D721Med (cell line): Measurements from ENCODE around the gene TRIM36.

ENCODE experiments used
- DNase-seq: peaks from one replicate; pipeline ENCODE4 v3.0.0; 2011; ENCODE audit warnings: low spot score; ENCODE audit not compliant: insufficient read length
- FAIRE-seq: peaks from 2 replicates; lab custom pipeline; 2011; peaks lifted over from hg19 to GRCh38; lab: Jason Lieb, UNC
- CTCF ChIP-seq: IDR thresholded peaks from 2 replicates; pipeline ENCODE4 v1.5.1; 2012; ENCODE audit warnings: mild to moderate bottlenecking, control low read depth; ENCODE audit not compliant: insufficient read depth; ENCODE audit errors: missing control alignments

The TRIM36 gene

GRCh38 chr5:115193295-115193694 is 23.6 kb upstream of the TRIM36 start:
- TF ChIP-seq CTCF, result no peak
- DNase-seq (no peak), FAIRE-seq (no peak)

DNA sequence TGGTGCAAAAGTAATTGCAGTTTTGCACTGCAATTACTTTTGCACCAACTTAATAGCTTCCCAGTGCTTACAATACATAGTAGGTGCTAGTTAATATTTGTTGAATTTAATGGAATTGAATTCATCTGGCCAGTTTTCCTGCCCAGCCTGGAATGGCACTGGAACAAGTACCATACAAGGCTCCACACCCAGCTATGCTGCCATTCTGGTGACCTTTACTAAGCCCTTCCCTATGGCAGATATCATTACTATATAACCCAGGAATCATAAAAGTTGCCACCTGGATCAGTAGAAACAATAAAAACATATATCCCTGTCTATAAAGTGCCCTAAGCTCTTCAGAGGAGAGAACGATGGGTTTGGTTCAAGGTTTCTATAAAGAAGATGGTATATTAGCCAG is 22.4 kb upstream of the TRIM36 start:
- no peak for FAIRE-seq
- no peak for TF ChIP-seq CTCF
- no peak for DNase-seq

GRCh38 chr5:115191474-115192031 is 21.8 kb upstream of the TRIM36 start:
- TF ChIP-seq CTCF, result no peak
- FAIRE-seq (no peak), DNase-seq (no peak)

GRCh38 chr5:115190388-115190787 is 20.7 kb upstream of the TRIM36 start:
- DNase-seq, result no peak
- TF ChIP-seq CTCF, result no peak

GRCh38 chr5:115189866-115190265 is 20.2 kb upstream of the TRIM36 start:
- TF ChIP-seq CTCF, result no peak
- DNase-seq, result no peak
- no peak for FAIRE-seq

More at GRCh38 chr5:115190388-115190787, 20.7 kb upstream of the TRIM36 start:
- FAIRE-seq, result no peak

GRCh38 chr5:115186794-115187193 is 17.1 kb upstream of the TRIM36 start:
- TF ChIP-seq CTCF, result no peak
- DNase-seq, result no peak
- FAIRE-seq, result no peak

- DNase-seq (no peak), FAIRE-seq (no peak)
- TF ChIP-seq CTCF, result no peak
Observed at GRCh38 chr5:115184770-115185169, 15.1 kb upstream of the TRIM36 start.
